ENCODE data around the gene ZDHHC21. TPM values are rescaled to one million over a fixed set of nuclear protein-coding genes. Genes with fewer than 3 reads are reported as not detected.

ZDHHC21 gene
- total and polyA plus RNA-seq, 2 donors (not counting 3 experiments of a cell fraction or from before 2014, with no cell fraction given), result 7.2 to 25.9 TPM

- H3K4me1 ChIP-seq (ENCODE audit: control insufficient read depth, extremely low read depth, insufficient read depth, low read length), result no peaks in the 10 kb centered on the region
- H3K79me2 ChIP-seq (ENCODE audit: control insufficient read depth, insufficient read depth, low read length), result peaks cover 23% of the 10 kb centered on the region
- no peaks in the 10 kb centered on the region for H3K9me1 ChIP-seq (replicated peaks; ENCODE audit: control insufficient read depth, extremely low read depth, insufficient read depth, low read length)
- no peak overlapping the region for H3K27ac ChIP-seq (ENCODE audit: insufficient read depth, low read depth, low read length)
- no peaks in the 10 kb centered on the region for H3K36me3 ChIP-seq (ENCODE audit: control insufficient read depth in 2 of 2, extremely low read depth in 1 of 2, insufficient read depth in 2 of 2, low read length in 2 of 2)
- H3K4me2 ChIP-seq (ENCODE audit: insufficient read depth, low read length), result no peak overlapping the region
- H3K9me3 ChIP-seq (replicated peaks; ENCODE audit: control insufficient read depth, insufficient read depth, low read length), result no peaks in the 10 kb centered on the region
- dilution Hi-C loops (cut with MboI; ENCODE audit: extremely low pct_ligation_motif_present, low sequenced_read_pairs) (no loop called here), intact Hi-C loops (cut with micrococcal nuclease) (no loop called here)
- no peak overlapping the region for H3K9ac ChIP-seq (replicated peaks; ENCODE audit: extremely low read depth, insufficient read depth, low read length)
- FAIRE-seq, result no peak
- H3K4me3 ChIP-seq (replicated peaks in 1 of 3; ENCODE audit: insufficient read depth in 1 of 3, low read depth in 1 of 3, low read length in 3 of 3), result no peak overlapping the region
- no peak overlapping the region for H2AFZ ChIP-seq (ENCODE audit: low read depth, low read length)
- TF ChIP-seq FOS (IDR thresholded peaks at IDR 0.05; ENCODE audit: borderline replicate concordance, insufficient read depth, low read length), result no peak
- no peak for TF ChIP-seq MAX (IDR thresholded peaks at IDR 0.05; ENCODE audit: insufficient read depth, insufficient read length)
- no peak for TF ChIP-seq GATA2 (IDR thresholded peaks at IDR 0.05; ENCODE audit: insufficient read depth, insufficient read length, low read depth, low read length)
- BruUV-seq (replicated peaks), result no TSS peak
- CTCF ChIA-PET, result interaction anchor here (1.3 to 1.5 kb wide), 2 partner anchors 12 to 24 kb away, joined by 6 read pairs; no protein-coding TSS in a partner anchor
- DNase-seq (ENCODE audit: low read depth, low spot score), result no peak
- H4K20me1 ChIP-seq (replicated peaks; ENCODE audit: control insufficient read depth, extremely low read depth, insufficient read depth, low read length), result no peaks in the 10 kb centered on the region
- no peaks in the 10 kb centered on the region for H3K27me3 ChIP-seq (ENCODE audit: control insufficient read depth in 2 of 2, insufficient read depth in 2 of 2, low read length in 2 of 2)
- POLR2A ChIA-PET, result no interaction called here
These were observed 52.3 kb downstream of the ZDHHC21 start for GRCh38 chr9:14640967-14641366.

- BruUV-seq (replicated peaks), result no TSS peak
These were observed 52.9 kb downstream of the ZDHHC21 start for GRCh38 chr9:14640294-14640693.

More at GRCh38 chr9:14640294-14640693, 52.9 kb downstream of the ZDHHC21 start:
- no peak overlapping the region for H3K27ac ChIP-seq (ENCODE audit: insufficient read depth, low read depth, low read length)
- TF ChIP-seq FOS (IDR thresholded peaks at IDR 0.05; ENCODE audit: borderline replicate concordance, insufficient read depth, low read length) (no peak), EZH2 (IDR thresholded peaks at IDR 0.05; ENCODE audit: borderline replicate concordance, low read depth, low read length, severe bottlenecking) (no peak), POLR2A (IDR thresholded peaks at IDR 0.05; ENCODE audit: low read depth, low read length) (no peak), GATA2 (IDR thresholded peaks at IDR 0.05; ENCODE audit: insufficient read depth, insufficient read length, low read depth, low read length) (no peak), CTCF (IDR thresholded peaks at IDR 0.05; ENCODE audit: extremely low read depth in 1 of 2, insufficient read depth in 1 of 2, low read depth in 1 of 2, low read length in 2 of 2) (no peak), MAX (IDR thresholded peaks at IDR 0.05; ENCODE audit: insufficient read depth, insufficient read length) (no peak), POLR2AphosphoS5 (IDR thresholded peaks at IDR 0.05; ENCODE audit: insufficient read depth, low read depth, low read length) (no peak), MYC (IDR thresholded peaks at IDR 0.05; ENCODE audit: low read depth, low read length) (no peak), JUN (IDR thresholded peaks at IDR 0.05; ENCODE audit: borderline replicate concordance, insufficient read depth, insufficient read length, low read depth) (no peak)
- ChIA-PET POLR2A (no interaction called here), CTCF (interaction anchor here (1.3 to 1.5 kb wide), 2 partner anchors 12 to 23 kb away, joined by 6 read pairs; no protein-coding TSS in a partner anchor)
- no peak for DNase-seq (ENCODE audit: low read depth, low spot score)
- peaks cover 29% of the 10 kb centered on the region for H3K79me2 ChIP-seq (ENCODE audit: control insufficient read depth, insufficient read depth, low read length)
- no peaks in the 10 kb centered on the region for H3K36me3 ChIP-seq (ENCODE audit: control insufficient read depth in 2 of 2, extremely low read depth in 1 of 2, insufficient read depth in 2 of 2, low read length in 2 of 2)
- H2AFZ ChIP-seq (ENCODE audit: low read depth, low read length), result no peak overlapping the region
- no peaks in the 10 kb centered on the region for H4K20me1 ChIP-seq (replicated peaks; ENCODE audit: control insufficient read depth, extremely low read depth, insufficient read depth, low read length)
- dilution Hi-C loops (cut with MboI; ENCODE audit: extremely low pct_ligation_motif_present, low sequenced_read_pairs) (no loop called here), intact Hi-C loops (cut with micrococcal nuclease) (no loop called here)
- H3K9me1 ChIP-seq (replicated peaks; ENCODE audit: control insufficient read depth, extremely low read depth, insufficient read depth, low read length), result no peaks in the 10 kb centered on the region
- H3K4me2 ChIP-seq (ENCODE audit: insufficient read depth, low read length), result no peak overlapping the region
- H3K4me1 ChIP-seq (ENCODE audit: control insufficient read depth, extremely low read depth, insufficient read depth, low read length), result no peaks in the 10 kb centered on the region
- H3K4me3 ChIP-seq (replicated peaks in 1 of 3; ENCODE audit: insufficient read depth in 1 of 3, low read depth in 1 of 3, low read length in 3 of 3), result no peak overlapping the region
- H3K9me3 ChIP-seq (replicated peaks; ENCODE audit: control insufficient read depth, insufficient read depth, low read length), result no peaks in the 10 kb centered on the region
- FAIRE-seq, result no peak
- no peaks in the 10 kb centered on the region for H3K27me3 ChIP-seq (ENCODE audit: control insufficient read depth in 2 of 2, insufficient read depth in 2 of 2, low read length in 2 of 2)
- H3K9ac ChIP-seq (replicated peaks; ENCODE audit: extremely low read depth, insufficient read depth, low read length), result no peak overlapping the region
